Panc1 (cell line): ENCODE data around the gene CCSER2. TPM values are rescaled to one million over a fixed set of nuclear protein-coding genes. Genes with fewer than 3 reads are reported as not detected.

Experiments used
- ATAC-seq: fragments of 200-7000 bp; cut with Tn5 transposase; 2 replicates; pipeline ENCODE4 v1.9.1; 2020; ENCODE audit warnings: mild to moderate bottlenecking, moderate library complexity
- BruUV-seq: library from RNA; stranded (reverse); fragments of 400-500 nt; replicated peaks from 2 replicates; lab custom pipeline; 2021; lab: Mats Ljungman, UMichigan
- CTCF ChIA-PET: fragments of 300-600 bp; sonication (Branson Sonifier 250); formaldehyde crosslinking; loops from one replicate; lab custom pipeline; 2022; ENCODE audit warnings: antibody characterized with exemption; lab: Charles Lee
- POLR2A ChIA-PET: fragments of 300-600 bp; sonication (Branson Sonifier 250); formaldehyde crosslinking; loops from one replicate; lab custom pipeline; 2022; ENCODE audit warnings: antibody characterized with exemption; lab: Charles Lee
- DNase-seq: peaks from one replicate; pipeline ENCODE4 v3.0.0-alpha.2; 2010; ENCODE audit warnings: low read depth, low spot score
- H3K27ac ChIP-seq: 2 replicates; pipeline ENCODE4 v1.5.1; 2011; ENCODE audit warnings: mild to moderate bottlenecking, low read length, inconsistent platforms
- H3K27me3 ChIP-seq: fragments of 200-500 bp; sonication (Bioruptor generic); 2 replicates; pipeline ENCODE4 v1.6.0; 2014; ENCODE audit warnings: low read length, inconsistent platforms; ENCODE audit not compliant: control insufficient read depth, insufficient read depth
- H3K36me3 ChIP-seq: fragments of 200-500 bp; sonication (Bioruptor generic); 2 replicates; pipeline ENCODE4 v1.5.1; 2014; ENCODE audit warnings: inconsistent platforms, mild to moderate bottlenecking, low read length, moderate library complexity; ENCODE audit not compliant: control insufficient read depth, insufficient read depth
- H3K4me1 ChIP-seq: 2 replicates; pipeline ENCODE4 v1.5.1; 2011; ENCODE audit warnings: inconsistent platforms, mild to moderate bottlenecking, low read length, moderate library complexity; ENCODE audit not compliant: control insufficient read depth, insufficient read depth
- H3K4me3 ChIP-seq, 2 experiments: 2 replicates each; pipeline ENCODE4 v1.5.1; 2011 to 2012; ENCODE audit warnings: low read depth in 2 of 2, low read length in 2 of 2, mild to moderate bottlenecking in 2 of 2, inconsistent platforms in 1 of 2, moderate library complexity in 1 of 2
- H3K9me3 ChIP-seq: fragments of 200-500 bp; sonication (Bioruptor generic); 2 replicates; pipeline ENCODE4 v1.5.1; 2014; ENCODE audit warnings: low read depth, mild to moderate bottlenecking, inconsistent platforms, low read length, moderate library complexity; ENCODE audit not compliant: control insufficient read depth, insufficient read depth
- CTCF ChIP-seq: fragments of 450-650 bp; IDR thresholded peaks from 2 replicates; pipeline ENCODE4 v1.5.1; 2017; ENCODE audit warnings: mild to moderate bottlenecking
- POLR2AphosphoS5 ChIP-seq: IDR thresholded peaks from 2 replicates; pipeline ENCODE4 v1.6.1; 2012; ENCODE audit warnings: mild to moderate bottlenecking, low read depth, low read length, moderate library complexity
- REST ChIP-seq, 2 experiments: IDR thresholded peaks; 2 replicates each; pipeline ENCODE4 v1.6.1; 2011 to 2012; ENCODE audit warnings: low read depth in 2 of 2, control low read depth in 1 of 2, low read length in 1 of 2, mild to moderate bottlenecking in 1 of 2, moderate library complexity in 1 of 2; ENCODE audit not compliant: insufficient read depth in 1 of 2
- SIN3A ChIP-seq: IDR thresholded peaks from 2 replicates; pipeline ENCODE4 v1.6.1; 2012; ENCODE audit warnings: low read depth, mild to moderate bottlenecking, low read length, moderate library complexity, borderline replicate concordance; ENCODE audit not compliant: insufficient read depth
- TCF7L2 ChIP-seq: IDR thresholded peaks from 2 replicates; pipeline ENCODE4 v1.6.1; 2011; ENCODE audit warnings: mild to moderate bottlenecking, low read depth, low read length, inconsistent platforms
- in situ Hi-C: cut with HindIII; loops from 2 replicates; pipeline ENCODE4 v1.10.0; 2016; ENCODE audit warnings: low sequenced_read_pairs, low pct_unique_long_range_greater_than_20kb
- intact Hi-C: fragments of 100-400 bp; cut with micrococcal nuclease; formaldehyde crosslinking; loops from one replicate; pipeline ENCODE4 v1.10.0; 2022; ENCODE audit not compliant: unreplicated experiment
- total RNA-seq: library from RNA; stranded (reverse); gene quantifications from one replicate; pipeline ENCODE4 v1.2.1, GENCODE V29; 2021; ENCODE audit not compliant: unreplicated experiment

Gene CCSER2
- total RNA-seq, 1 experiment from 2014 or later = 63.7 TPM

- no peaks in the 10 kb centered on the region for H3K4me1 ChIP-seq
- 0 out of 2 replicates have a peak, but pooled peaks cover 6% of the 10 kb centered on the region for H3K36me3 ChIP-seq
- no TSS peak for BruUV-seq
- ChIA-PET CTCF (no interaction called here), POLR2A (no interaction called here)
- no peaks in the 10 kb centered on the region for H3K27me3 ChIP-seq
- in situ Hi-C loops (no loop called here), intact Hi-C loops (no loop called here)
- H3K9me3 ChIP-seq = no peaks in the 10 kb centered on the region
- no peak overlapping the region for H3K4me3 ChIP-seq
- ATAC-seq = no peak
- TF ChIP-seq CTCF (no peak), REST (IDR thresholded peaks at IDR 0.05; ENCODE audit: insufficient read depth in 1 of 2, low read depth in 2 of 2, low read length in 1 of 2) (no peak), SIN3A (no peak), TCF7L2 (no peak), POLR2AphosphoS5 (no peak)
- H3K27ac ChIP-seq = no peak overlapping the region
- no peak for DNase-seq
These were observed 189.2 kb downstream of the CCSER2 start for GRCh38 chr10:84517554-84517953.

GRCh38 chr10:84519235-84519634 is 190.8 kb downstream of the CCSER2 start:
- Histone ChIP-seq H3K4me1 (no peaks in the 10 kb centered on the region), H3K9me3 (no peaks in the 10 kb centered on the region), H3K4me3 (no peak overlapping the region), H3K27ac (no peak overlapping the region), H3K27me3 (no peaks in the 10 kb centered on the region), H3K36me3 (0 out of 2 replicates have a peak, but pooled peaks cover 2% of the 10 kb centered on the region)
- CTCF ChIA-PET = no interaction called here
- intact Hi-C loops (no loop called here), in situ Hi-C loops (no loop called here)
- no TSS peak for BruUV-seq
- POLR2A ChIA-PET = no interaction called here
- ATAC-seq = no peak
- DNase-seq = no peak
- TF ChIP-seq POLR2AphosphoS5 = no peak
- TF ChIP-seq SIN3A = no peak
- TF ChIP-seq REST (IDR thresholded peaks at IDR 0.05; ENCODE audit: insufficient read depth in 1 of 2, low read depth in 2 of 2, low read length in 1 of 2) = no peak
- no peak for TF ChIP-seq CTCF
